Measurements from ENCODE around the gene FGD3.

- TF ChIP-seq CTCF (IDR thresholded peaks at IDR 0.05; ENCODE audit: insufficient read depth, low read length, poor library complexity, severe bottlenecking) (no peak), EZH2phosphoT487 (conservative IDR thresholded peaks at IDR 0.05; ENCODE audit: low read length) (no peak)
These were observed 2.1 kb downstream of the FGD3 start for GRCh38 chr9:92949266-92949982.

Measured in SU-DHL-6 (cell line).